ENCODE measurements around the gene ECT2. TPM values are rescaled to one million over a fixed set of nuclear protein-coding genes. Genes with fewer than 3 reads are reported as not detected.

ECT2 gene, protein sequence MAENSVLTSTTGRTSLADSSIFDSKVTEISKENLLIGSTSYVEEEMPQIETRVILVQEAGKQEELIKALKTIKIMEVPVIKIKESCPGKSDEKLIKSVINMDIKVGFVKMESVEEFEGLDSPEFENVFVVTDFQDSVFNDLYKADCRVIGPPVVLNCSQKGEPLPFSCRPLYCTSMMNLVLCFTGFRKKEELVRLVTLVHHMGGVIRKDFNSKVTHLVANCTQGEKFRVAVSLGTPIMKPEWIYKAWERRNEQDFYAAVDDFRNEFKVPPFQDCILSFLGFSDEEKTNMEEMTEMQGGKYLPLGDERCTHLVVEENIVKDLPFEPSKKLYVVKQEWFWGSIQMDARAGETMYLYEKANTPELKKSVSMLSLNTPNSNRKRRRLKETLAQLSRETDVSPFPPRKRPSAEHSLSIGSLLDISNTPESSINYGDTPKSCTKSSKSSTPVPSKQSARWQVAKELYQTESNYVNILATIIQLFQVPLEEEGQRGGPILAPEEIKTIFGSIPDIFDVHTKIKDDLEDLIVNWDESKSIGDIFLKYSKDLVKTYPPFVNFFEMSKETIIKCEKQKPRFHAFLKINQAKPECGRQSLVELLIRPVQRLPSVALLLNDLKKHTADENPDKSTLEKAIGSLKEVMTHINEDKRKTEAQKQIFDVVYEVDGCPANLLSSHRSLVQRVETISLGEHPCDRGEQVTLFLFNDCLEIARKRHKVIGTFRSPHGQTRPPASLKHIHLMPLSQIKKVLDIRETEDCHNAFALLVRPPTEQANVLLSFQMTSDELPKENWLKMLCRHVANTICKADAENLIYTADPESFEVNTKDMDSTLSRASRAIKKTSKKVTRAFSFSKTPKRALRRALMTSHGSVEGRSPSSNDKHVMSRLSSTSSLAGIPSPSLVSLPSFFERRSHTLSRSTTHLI
- total RNA-seq = 18.6 and 29.9 TPM in 2 replicates

GRCh38 chr3:172750368-172751174, at the start of gene ECT2:
Gene ECT2 (plus strand): TSS chr3:172750726. CDS start chr3:172754531, 3,805 bp downstream.

GRCh38 chr3:172710664-172711453, 39.7 kb upstream of the ECT2 start, which contains the start of gene NCEH1:
Gene NCEH1 (minus strand): TSS chr3:172711067. CDS start chr3:172710984, 83 bp downstream.

Small RNA genes within 50 kb of the gene (small RNA-seq; reads per million reads assigned to genes)
- not detected for gene AC108667.1
- gene RF00139 = not detected
- gene RNU4-4P = not detected
- not detected for gene RNU6-547P

Other genes starting within 250 kb of the ECT2 start
- gene TNFSF10, start 227.3 kb upstream of the ECT2 start, total RNA-seq = 2.7 and 2.8 TPM in 2 replicates
- 11.4 and 12.2 TPM in 2 replicates for gene NCEH1, start 39.7 kb upstream of the ECT2 start, total RNA-seq